ENCODE results near the gene TRIM47. TPM values are rescaled to one million over a fixed set of nuclear protein-coding genes. Genes with fewer than 3 reads are reported as not detected.

The TRIM47 gene
- total RNA-seq, 1 experiment from 2014 or later = 8.1 TPM

DNA sequence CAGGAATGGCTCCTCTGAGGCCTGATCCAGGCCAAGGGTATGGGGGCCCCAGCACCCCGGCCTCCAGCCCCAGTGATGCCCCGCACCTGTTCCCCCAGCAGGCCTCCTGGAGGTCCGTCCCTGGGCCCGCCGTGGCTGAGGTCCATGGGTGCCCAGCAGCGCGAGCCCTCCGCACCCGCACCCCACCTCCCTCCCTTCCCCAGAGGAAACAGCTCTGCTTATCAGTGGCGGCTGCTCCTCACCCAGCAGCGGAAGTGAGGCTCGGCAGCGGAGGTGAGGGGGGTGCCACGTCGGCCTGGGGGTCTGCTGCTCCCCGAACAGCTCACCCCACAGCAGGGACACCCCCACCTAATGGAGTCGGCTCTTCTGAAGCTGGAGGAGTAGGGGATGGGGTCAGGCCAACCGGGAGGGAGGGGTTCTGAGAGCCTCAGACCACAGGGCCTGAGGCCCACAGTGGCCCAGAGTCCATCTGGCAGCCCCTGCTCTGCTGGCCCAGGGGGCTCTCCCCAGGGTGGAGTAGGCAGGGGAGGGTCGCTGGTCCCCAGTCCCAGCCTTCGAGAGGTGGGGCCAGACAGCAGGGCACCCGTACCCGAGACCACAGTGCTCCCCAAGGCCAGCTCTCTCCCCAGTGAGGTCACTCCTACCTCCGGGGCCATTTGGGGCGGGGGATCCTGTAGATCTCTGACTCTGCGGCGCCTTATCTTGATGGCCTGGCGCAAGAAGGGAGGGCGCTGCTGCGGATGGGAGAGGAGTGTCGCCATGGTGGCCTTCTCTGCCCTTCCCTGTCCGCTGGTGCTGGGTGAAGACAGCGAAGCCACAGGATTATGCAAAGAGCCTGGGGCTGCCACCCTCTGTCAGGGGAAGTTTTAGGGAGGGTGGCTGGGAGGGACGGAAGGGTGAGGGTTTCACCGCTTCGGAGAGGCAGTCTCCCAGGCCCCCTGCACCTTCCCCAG is 34.5 kb downstream of the TRIM47 start, which contains the start of gene UNC13D:
Gene UNC13D, minus strand, starts transcription at position 828 of the 953 bp plus-strand sequence. Its CDS starts 67 bp downstream, at position 761.
- no peak within 1 kb of the TSS for H3K27ac ChIP-seq
- H3K4me3 ChIP-seq = peak within 1 kb of the TSS; percentile 31
- H3K36me3 ChIP-seq = peaks cover 11% of the 10 kb centered on the region; the same call in 1 of the 2 replicates
- peak in 1 of 2 experiments; percentile 50 for DNase-seq
- no peaks in the 10 kb centered on the region for H3K27me3 ChIP-seq
- no peaks in the 10 kb centered on the region for H3K9me3 ChIP-seq (replicated peaks)
- H3K4me1 ChIP-seq = peaks cover 17% of the 10 kb centered on the region; the same call in 1 of the 2 replicates

DNA sequence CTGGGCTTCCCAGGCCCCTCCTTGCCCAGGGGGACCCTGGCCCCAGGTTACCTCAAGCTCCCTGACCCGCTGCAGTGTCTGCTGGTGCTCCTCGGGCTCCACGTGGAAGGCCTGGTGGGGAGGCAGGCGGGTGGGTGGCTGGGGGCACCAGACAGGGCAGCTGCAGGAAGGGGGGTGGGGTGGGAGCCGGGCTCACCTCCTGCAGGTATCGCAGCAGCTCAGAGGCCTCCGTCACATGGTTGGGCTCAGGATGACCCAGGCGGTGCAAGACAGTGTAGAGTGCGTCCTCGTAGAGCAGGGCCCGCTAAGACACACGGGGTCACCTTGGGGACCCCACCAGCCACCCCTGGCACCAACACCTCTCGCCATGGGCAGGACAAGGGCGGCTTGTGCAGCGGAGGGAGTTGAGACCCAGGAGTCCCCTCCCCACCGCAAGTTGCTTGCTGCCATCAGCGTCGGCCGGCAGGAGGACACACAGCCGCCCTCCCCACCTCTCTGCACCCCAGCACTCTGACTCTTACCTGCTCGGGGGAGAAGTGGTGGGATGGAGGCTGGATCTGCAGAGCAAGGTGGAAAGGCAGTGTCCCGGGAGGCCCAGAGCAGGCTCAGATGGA is 35.3 kb downstream of the TRIM47 start:
- Histone ChIP-seq H3K36me3 (peaks cover 7% of the 10 kb centered on the region; the same call in 1 of the 2 replicates), H3K27ac (no peak overlapping the region), H3K4me3 (no peak overlapping the region), H3K9me3 (replicated peaks) (no peaks in the 10 kb centered on the region), H3K4me1 (peaks cover 17% of the 10 kb centered on the region; the same call in 1 of the 2 replicates), H3K27me3 (no peaks in the 10 kb centered on the region)
- no peak for DNase-seq

DNA sequence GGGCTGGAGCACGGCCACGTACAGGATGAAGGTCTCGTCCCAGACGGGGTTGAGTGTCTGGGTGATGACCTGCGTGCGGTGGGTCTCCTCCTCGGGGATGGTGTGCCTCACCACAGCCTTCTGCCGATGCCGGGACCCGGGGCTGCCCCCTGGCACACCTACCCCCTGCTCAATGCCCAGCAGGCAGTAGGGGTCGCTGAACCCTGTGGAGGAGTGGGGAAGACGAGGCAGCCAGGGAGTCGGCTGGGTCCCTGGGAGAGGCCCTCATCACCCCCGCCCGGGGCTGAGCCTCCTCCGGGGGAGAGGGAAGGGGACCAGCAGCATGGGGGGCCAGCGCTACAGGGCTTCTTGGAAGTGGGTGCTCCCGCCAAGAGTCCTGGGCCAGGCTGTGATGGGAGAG is 36.0 kb downstream of the TRIM47 start:
- H3K4me1 ChIP-seq = peaks cover 17% of the 10 kb centered on the region; the same call in 1 of the 2 replicates
- no peak overlapping the region for H3K4me3 ChIP-seq
- H3K27ac ChIP-seq = no peak overlapping the region
- no peaks in the 10 kb centered on the region for H3K9me3 ChIP-seq (replicated peaks)
- H3K27me3 ChIP-seq = no peaks in the 10 kb centered on the region
- H3K36me3 ChIP-seq = peaks cover 5% of the 10 kb centered on the region; the same call in 1 of the 2 replicates
- DNase-seq = no peak

DNA sequence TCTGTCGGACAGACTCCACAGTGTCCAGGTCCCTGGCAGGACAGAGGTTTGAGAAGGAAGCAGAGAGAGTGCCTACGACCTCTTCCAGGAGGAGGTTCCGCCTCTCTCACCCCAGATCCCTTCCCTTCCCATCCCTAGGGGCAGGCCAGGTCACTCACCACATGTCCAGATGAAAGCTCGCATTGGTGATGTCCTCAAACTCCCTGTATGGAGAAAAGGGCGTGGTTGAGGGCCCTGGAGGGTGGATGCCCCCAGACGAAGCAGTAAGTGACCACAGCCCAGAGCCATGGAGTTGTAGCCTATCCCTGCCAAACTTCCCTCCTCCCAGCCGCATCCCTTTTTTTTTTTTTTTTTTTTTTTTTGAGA is 37.6 kb downstream of the TRIM47 start:
- H3K27me3 ChIP-seq = no peaks in the 10 kb centered on the region
- no peak overlapping the region for H3K27ac ChIP-seq
- H3K4me1 ChIP-seq = peaks cover 13% of the 10 kb centered on the region; the same call in 1 of the 2 replicates
- no peak overlapping the region for H3K4me3 ChIP-seq
- no peaks in the 10 kb centered on the region for H3K36me3 ChIP-seq
- DNase-seq = no peak
- H3K9me3 ChIP-seq (replicated peaks) = no peaks in the 10 kb centered on the region

DNA sequence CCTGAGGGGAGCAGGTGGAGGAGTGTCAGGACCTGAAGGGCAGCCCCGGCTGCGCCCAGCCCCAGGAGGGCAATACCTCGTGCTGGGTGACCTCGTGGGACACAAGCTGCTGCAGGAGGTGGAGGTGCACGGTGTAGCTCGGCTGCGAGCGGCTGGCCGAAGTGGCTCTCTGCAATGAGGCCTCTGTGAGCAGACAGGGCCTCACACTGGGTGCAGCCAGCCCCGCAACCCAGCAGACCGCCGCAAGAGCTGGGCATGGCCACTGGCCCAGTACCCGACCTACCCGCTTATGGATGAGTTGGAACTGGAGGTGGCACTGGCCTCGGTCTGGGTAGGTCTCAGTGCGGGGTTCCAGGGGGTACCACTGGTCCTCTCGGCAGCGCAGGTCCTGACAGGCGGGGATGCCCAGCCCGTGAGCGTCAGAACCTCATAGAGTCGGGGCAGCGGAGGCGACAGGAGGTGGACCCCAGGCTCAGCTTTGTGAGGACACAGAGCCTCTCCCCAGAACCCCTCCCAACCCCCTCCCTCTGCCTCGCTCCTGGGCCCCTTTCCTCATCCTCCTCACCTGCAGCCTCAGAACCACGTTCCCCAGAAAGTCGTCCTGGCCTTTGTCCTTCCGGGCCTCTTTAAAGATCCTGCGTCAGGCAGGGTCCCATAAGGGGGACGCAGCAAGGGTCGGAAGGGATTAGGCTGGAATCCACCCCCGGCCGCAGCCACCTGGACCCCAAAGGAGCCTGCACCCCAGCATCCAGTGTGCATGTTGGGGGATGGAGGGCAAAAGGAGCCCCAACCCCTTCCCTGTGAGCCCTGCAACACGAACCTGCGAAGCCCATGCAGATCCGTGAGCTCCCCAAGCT is 38.2 kb downstream of the TRIM47 start:
- H3K36me3 ChIP-seq = no peaks in the 10 kb centered on the region
- H3K9me3 ChIP-seq (replicated peaks) = no peaks in the 10 kb centered on the region
- no peak for DNase-seq
- peaks cover 7% of the 10 kb centered on the region; the same call in 1 of the 2 replicates for H3K4me1 ChIP-seq
- no peak overlapping the region for H3K4me3 ChIP-seq
- no peaks in the 10 kb centered on the region for H3K27me3 ChIP-seq
- H3K27ac ChIP-seq = no peak overlapping the region

DNA sequence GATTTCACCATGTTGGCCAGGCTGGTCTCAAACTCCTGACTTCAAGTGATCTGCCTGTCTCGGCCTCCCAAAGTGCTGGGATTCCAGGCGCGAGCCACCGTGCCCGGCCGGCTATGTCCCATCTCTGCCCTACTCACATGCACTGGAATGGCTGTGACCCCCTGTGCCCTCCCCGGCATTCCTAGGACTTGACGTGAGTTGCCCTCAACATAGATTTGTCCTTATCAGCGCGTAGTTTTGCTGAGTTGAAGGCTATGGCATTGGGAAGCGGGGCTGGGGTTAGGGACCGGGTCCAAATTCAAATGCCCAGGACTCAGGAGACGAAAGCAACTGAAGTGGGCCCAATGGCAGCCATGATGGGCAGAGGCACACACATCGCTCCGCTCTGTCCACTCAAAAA is 40.0 kb downstream of the TRIM47 start:
- no peak overlapping the region for H3K27ac ChIP-seq
- H3K27me3 ChIP-seq = no peaks in the 10 kb centered on the region
- no peaks in the 10 kb centered on the region for H3K36me3 ChIP-seq
- no peak overlapping the region for H3K4me3 ChIP-seq
- no peaks in the 10 kb centered on the region for H3K9me3 ChIP-seq (replicated peaks)
- H3K4me1 ChIP-seq = peaks cover 9% of the 10 kb centered on the region; the same call in 1 of the 2 replicates
- DNase-seq = no peak

DNA sequence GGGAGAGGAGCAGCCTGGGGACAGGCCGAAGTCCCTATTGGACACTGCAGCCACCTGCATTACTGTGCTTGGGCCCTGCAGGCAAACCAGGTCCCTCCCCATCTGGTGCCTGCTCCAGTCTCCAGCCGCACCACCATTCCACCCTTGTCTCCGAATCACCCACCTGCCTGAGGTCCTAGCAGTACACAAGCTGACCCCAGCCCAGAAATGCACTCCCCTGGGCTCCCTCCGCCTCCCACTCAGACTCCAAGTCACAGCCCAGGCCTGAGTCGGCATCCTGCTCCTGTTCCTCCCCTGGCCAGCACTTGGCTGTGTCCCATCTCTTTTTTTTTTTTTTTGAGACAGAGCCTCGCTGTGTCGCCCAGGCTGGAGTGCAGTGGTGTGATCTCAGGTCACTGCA is 40.5 kb downstream of the TRIM47 start:
- DNase-seq = no peak
- Histone ChIP-seq H3K27me3 (no peaks in the 10 kb centered on the region), H3K4me3 (no peak overlapping the region), H3K4me1 (peaks cover 9% of the 10 kb centered on the region; the same call in 1 of the 2 replicates), H3K27ac (no peak overlapping the region), H3K9me3 (replicated peaks) (no peaks in the 10 kb centered on the region), H3K36me3 (no peaks in the 10 kb centered on the region)

DNA sequence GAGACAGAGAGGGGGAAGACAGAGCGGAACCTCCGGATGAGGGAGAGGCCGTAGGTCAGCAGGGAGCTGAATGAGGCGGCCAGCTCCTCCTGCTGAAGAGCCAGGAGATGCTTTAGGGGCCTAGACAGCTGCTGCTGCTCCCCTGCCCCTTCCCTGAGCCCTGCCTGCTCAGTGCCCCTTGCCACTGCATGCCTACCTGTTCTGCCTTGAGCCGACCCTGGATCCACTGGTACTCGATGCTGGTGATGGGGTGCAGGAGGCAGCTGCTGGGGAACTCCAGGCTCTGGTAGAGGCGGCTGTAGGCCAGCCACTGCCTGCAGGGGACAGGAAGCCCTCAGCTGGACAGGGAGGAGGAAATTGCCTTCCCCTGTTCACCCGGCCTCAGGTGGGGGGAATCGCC is 41.8 kb downstream of the TRIM47 start:
- Histone ChIP-seq H3K36me3 (no peaks in the 10 kb centered on the region), H3K9me3 (replicated peaks) (no peaks in the 10 kb centered on the region), H3K4me3 (no peak overlapping the region), H3K4me1 (peaks cover 12% of the 10 kb centered on the region; the same call in 1 of the 2 replicates), H3K27ac (no peak overlapping the region), H3K27me3 (no peaks in the 10 kb centered on the region)
- no peak for DNase-seq

DNA sequence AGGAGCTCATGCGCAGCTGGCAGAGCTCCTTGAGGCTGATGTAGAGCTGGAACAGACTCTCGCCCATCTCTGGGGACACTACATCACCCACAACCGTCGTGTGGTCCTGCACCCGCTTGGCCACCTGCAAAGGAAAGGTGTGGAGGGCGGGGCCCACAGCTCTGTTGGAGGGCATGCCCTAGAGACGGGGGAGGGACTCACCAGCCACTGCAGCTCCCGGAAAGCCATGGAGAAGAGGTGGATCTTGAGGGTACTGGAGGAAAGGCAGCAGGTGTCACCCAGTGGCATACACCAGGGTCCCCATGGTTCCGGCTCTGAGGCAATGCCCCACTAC is 42.8 kb downstream of the TRIM47 start:
- Histone ChIP-seq H3K36me3 (no peaks in the 10 kb centered on the region), H3K27ac (no peak overlapping the region), H3K4me1 (peaks cover 12% of the 10 kb centered on the region; the same call in 1 of the 2 replicates), H3K4me3 (no peak overlapping the region), H3K27me3 (no peaks in the 10 kb centered on the region), H3K9me3 (replicated peaks) (no peaks in the 10 kb centered on the region)
- no peak for DNase-seq

DNA sequence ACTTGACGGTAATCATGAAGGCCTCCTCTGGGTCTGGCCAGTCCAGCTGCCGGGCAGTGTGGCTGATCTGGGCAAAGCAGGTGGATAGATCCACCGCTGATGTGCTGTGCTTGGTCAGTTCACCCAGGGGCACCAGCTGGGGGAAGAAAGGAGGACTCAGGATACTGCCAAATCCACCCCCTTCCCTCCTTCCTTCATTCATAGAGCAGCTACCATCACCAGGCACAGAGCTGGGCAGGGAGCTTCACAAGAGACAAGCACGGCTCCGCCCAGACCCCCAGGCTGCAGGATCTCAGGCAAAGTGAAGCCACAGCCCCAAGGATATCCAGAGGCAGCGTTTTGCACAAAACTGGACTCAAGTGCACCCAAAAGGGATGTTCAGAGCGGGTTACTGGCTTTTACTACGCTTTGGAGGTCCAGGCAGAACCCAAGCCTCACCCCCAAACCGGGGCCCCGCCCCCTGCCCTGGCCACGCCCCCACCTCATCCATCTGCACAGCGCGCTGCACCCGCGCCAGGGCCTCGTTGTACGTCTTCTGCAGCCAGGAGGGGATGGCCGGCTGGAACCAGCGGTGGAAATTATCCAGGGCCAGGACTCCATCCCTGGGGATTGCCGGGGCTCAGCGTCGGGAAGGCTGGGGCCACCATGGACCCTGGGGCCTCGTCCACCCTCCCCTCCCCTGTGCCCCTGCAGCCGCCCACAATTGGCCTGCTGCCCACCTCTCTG is 43.3 kb downstream of the TRIM47 start:
- Histone ChIP-seq H3K4me1 (peaks cover 12% of the 10 kb centered on the region; the same call in 1 of the 2 replicates), H3K36me3 (no peaks in the 10 kb centered on the region), H3K4me3 (no peak overlapping the region), H3K27ac (no peak overlapping the region), H3K9me3 (replicated peaks) (no peaks in the 10 kb centered on the region), H3K27me3 (no peaks in the 10 kb centered on the region)
- DNase-seq = peak in 1 of 2 experiments; percentile 31

DNA sequence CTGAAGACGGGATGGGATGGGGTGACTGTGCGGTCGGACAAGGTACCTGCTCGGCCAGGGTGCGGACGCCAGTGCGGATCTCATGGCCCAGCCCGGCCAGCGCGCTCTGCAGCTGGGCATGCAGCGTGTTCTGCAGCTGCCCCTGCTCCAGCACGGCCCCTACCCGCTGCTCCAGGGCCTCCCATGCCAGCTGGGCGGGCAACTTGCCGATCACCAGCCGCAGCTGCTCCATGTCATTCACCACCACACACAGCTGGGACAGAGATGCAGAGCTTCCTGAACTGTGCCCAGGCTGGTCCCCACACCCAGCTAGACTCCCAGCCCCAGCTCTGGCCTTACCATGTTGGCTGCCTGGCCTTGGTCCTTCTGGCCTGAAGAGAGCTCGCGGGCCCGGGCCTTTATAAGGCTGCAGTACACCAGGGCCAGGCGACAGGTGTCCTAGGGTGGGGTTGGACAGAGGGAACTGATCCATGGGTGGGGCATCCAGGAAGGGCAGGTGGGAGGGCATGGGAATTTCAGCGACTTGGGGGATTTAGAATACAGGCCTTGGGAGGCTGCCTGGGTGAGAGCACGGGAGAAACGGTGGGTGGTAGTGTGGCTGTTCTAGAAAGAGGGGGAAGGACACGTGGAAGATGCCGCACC is 44.0 kb downstream of the TRIM47 start:
- no peak overlapping the region for H3K4me3 ChIP-seq
- H3K9me3 ChIP-seq (replicated peaks) = no peaks in the 10 kb centered on the region
- H3K36me3 ChIP-seq = no peaks in the 10 kb centered on the region
- no peak overlapping the region for H3K27ac ChIP-seq
- DNase-seq = peak; percentile 60 to 69
- H3K4me1 ChIP-seq = peaks cover 12% of the 10 kb centered on the region; the same call in 1 of the 2 replicates
- H3K27me3 ChIP-seq = no peaks in the 10 kb centered on the region

DNA sequence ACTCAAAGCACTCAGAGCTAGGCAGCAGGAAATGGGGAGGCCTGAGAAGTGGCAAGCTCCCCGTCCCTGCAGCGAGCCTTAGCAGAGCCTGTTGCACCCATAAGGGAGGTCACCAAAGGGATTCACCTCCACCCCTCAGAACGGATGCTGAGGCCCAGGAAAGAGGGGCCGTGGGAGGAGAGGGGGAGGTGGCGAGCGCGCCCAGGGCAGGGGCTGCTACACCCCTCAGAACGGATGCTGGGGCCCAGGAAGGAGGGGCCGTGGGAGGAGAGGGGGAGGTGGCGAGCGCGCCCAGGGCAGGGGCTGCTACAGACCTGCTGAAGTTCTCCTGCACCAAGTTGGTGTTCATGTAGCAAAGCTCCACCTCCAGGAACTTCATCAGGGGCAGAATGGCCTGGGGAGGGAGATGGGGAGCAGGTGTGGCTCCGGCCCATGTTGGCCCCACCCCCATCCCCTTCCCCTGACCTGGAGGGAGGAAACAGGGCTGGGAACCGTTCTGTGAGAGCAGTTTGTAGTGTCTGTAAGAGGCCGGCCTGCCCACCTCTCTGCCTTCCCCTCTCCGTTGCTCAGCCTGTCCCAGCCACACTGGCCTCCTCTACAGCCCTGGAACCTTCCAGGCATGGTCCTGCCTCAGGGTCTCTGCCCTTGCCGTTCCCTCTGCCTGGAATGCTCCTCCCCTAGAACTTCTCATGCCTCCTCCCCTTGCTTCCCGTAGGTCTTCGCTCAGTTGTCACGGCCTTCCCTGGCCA is 45.6 kb downstream of the TRIM47 start:
- peaks cover 12% of the 10 kb centered on the region; the same call in 1 of the 2 replicates for H3K4me1 ChIP-seq
- peak in 1 of 2 experiments; percentile 33 for DNase-seq
- no peak overlapping the region for H3K27ac ChIP-seq
- H3K4me3 ChIP-seq = no peak overlapping the region
- no peaks in the 10 kb centered on the region for H3K27me3 ChIP-seq
- no peaks in the 10 kb centered on the region for H3K36me3 ChIP-seq
- no peaks in the 10 kb centered on the region for H3K9me3 ChIP-seq (replicated peaks)

DNA sequence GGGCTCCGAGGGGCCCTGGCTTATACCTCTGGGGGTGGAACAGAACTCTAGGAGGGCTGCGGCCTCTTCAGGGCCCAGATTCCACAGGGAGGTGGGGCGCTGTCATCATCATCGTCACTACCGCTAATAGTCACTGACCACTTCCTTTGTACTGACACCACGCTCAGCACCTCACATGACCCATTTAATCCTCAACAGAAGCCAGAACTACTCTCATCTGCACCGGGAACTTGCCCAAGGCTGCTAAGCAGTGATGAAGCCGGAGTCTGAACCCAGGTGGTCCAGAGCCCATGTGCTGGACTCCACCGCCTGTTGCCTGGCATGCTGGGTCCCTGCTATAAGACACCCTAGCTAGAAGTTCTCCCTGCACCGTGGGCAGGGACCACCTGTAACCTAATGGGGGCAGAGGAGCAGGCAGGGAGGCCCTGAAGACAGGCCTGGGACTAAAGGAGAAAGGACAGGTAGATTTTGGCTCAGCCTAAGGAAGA is 46.2 kb downstream of the TRIM47 start:
- no peaks in the 10 kb centered on the region for H3K27me3 ChIP-seq
- no peaks in the 10 kb centered on the region for H3K36me3 ChIP-seq
- peaks cover 18% of the 10 kb centered on the region; the same call in 1 of the 2 replicates for H3K4me1 ChIP-seq
- no peak for DNase-seq
- H3K4me3 ChIP-seq = no peak overlapping the region
- no peaks in the 10 kb centered on the region for H3K9me3 ChIP-seq (replicated peaks)
- no peak overlapping the region for H3K27ac ChIP-seq

Data from SJCRH30 (cell line).